T-helper 2 cell treated with Interferon-gamma antibody and Interleukin-4, amounts not matched to agents 5 μg/mL and 100 μg/mL, for 36 hours (primary cell): ENCODE data around the gene HAUS3.
A peak's percentile ranks its signal among the peaks of the same experiment; 100 is the strongest.
"Not testable (repeated sequence)": the region's sequence is repeated elsewhere in the genome, so short reads cannot be mapped to it uniquely, and the experiment has no call there.

Experiments
- DNase-seq: peaks from one replicate; pipeline ENCODE4 v3.0.0; 2021; ENCODE audit warnings: low spot score
- H3K27ac Mint-ChIP-seq: one replicate; pipeline ENCODE4 v1.8.0; 2021; ENCODE audit warnings: mild to moderate bottlenecking, mixed read lengths
- H3K27me3 Mint-ChIP-seq: one replicate; pipeline ENCODE4 v1.8.0; 2021; ENCODE audit warnings: low read depth, mixed read lengths
- H3K36me3 Mint-ChIP-seq: one replicate; pipeline ENCODE4 v1.8.0; 2021; ENCODE audit warnings: low read depth, mixed read lengths
- H3K4me1 Mint-ChIP-seq: one replicate; pipeline ENCODE4 v1.8.0; 2021; ENCODE audit warnings: low read depth, mixed read lengths
- H3K4me3 Mint-ChIP-seq: one replicate; pipeline ENCODE4 v1.8.0; 2022; ENCODE audit warnings: mild to moderate bottlenecking, moderate library complexity, mixed read lengths
- H3K9me3 Mint-ChIP-seq: one replicate; pipeline ENCODE4 v1.8.0; 2021; ENCODE audit warnings: mixed read lengths

The HAUS3 gene

GRCh38 chr4:2283199-2283711 is 41.3 kb upstream of the HAUS3 start:
- H3K9me3 Mint-ChIP-seq, result no peaks in the 10 kb centered on the region
- H3K27me3 Mint-ChIP-seq, result no peaks in the 10 kb centered on the region
- DNase-seq, result no peak
- H3K27ac Mint-ChIP-seq, result peak overlapping the region; percentile 60
- peak overlapping the region; percentile 42 for H3K4me3 Mint-ChIP-seq
- peaks cover 2% of the 10 kb centered on the region for H3K36me3 Mint-ChIP-seq
- H3K4me1 Mint-ChIP-seq, result peaks cover 29% of the 10 kb centered on the region

DNA sequence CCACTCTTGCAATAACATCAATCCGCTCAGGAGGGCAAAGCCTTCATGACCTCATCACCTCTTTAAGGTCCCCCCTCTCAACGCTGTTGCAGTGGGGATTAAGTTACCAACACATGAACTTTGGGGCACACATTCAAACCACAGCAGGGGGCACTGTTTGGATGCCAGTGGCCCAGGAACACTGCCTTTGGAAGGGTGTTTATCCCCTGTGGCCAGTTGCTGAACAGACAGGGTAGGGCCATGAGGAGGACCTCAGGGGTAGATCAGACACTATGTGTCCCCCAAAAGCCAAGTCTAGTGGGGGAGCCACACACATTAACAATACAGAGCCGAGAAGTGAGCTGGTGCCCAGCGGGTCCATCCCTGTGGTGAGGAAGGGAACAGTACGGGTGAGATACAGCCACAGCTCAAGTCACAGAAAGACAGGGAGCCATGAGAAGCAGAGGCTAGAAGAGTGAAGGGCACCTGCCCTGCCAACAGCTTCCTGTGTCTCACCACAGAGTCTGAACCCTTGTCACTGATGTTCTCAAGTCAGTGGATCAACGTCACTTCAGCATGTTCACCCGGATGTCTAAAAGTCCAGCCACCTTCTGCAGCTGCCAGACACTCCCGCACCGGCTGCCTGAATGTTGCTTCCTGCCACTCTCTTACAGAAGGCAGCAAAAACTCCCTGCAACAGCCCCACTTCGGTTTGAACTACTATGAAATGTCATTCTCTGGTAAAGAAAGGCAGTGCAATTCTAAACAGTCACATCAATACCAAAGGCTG is 39.8 kb upstream of the HAUS3 start:
- Mint-ChIP-seq H3K4me1 (peaks cover 29% of the 10 kb centered on the region), H3K27me3 (no peaks in the 10 kb centered on the region), H3K4me3 (peak overlapping the region; percentile 69), H3K36me3 (peaks cover 2% of the 10 kb centered on the region), H3K9me3 (no peaks in the 10 kb centered on the region), H3K27ac (peak overlapping the region; percentile 83)
- DNase-seq, result peak; percentile 71

GRCh38 chr4:2280531-2281300 is 38.8 kb upstream of the HAUS3 start:
- Mint-ChIP-seq H3K9me3 (no peaks in the 10 kb centered on the region), H3K4me3 (no peak overlapping the region), H3K27ac (peak overlapping the region; percentile 83), H3K36me3 (peaks cover 2% of the 10 kb centered on the region), H3K4me1 (peaks cover 29% of the 10 kb centered on the region), H3K27me3 (no peaks in the 10 kb centered on the region)
- DNase-seq, result no peak

DNA sequence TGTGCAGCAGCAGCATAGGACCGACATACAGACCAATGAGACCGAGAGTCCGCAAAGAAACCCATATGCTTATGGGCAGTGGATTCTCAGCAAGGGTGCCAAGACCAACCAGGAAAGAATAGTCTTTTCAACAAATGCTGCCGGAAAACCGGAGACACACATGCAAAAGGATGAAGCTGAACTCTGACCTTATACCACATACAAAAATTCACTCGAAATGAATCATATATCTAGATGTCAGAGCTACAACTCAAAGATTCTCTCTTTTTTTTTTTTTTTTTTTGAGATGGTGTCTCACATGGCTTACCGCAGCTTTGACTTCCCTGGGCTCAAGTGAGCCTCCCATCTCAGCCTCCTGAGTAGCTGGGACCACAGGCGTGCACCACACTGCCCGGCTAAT is 36.0 kb upstream of the HAUS3 start:
- H3K9me3 Mint-ChIP-seq, result no peaks in the 10 kb centered on the region
- DNase-seq, result no peak
- no peak overlapping the region for H3K4me3 Mint-ChIP-seq
- H3K27ac Mint-ChIP-seq, result no peak overlapping the region
- no peaks in the 10 kb centered on the region for H3K36me3 Mint-ChIP-seq
- H3K27me3 Mint-ChIP-seq, result no peaks in the 10 kb centered on the region
- H3K4me1 Mint-ChIP-seq, result peaks cover 21% of the 10 kb centered on the region

GRCh38 chr4:2276581-2277325 is 34.8 kb upstream of the HAUS3 start:
- Mint-ChIP-seq H3K4me1 (peaks cover 11% of the 10 kb centered on the region), H3K9me3 (no peaks in the 10 kb centered on the region), H3K27me3 (no peaks in the 10 kb centered on the region), H3K36me3 (no peaks in the 10 kb centered on the region), H3K4me3 (no peak overlapping the region), H3K27ac (no peak overlapping the region)
- DNase-seq, result no peak

- Mint-ChIP-seq H3K27me3 (no peaks in the 10 kb centered on the region), H3K9me3 (no peaks in the 10 kb centered on the region), H3K36me3 (no peaks in the 10 kb centered on the region), H3K4me1 (peaks cover 3% of the 10 kb centered on the region), H3K27ac (no peak overlapping the region), H3K4me3 (no peak overlapping the region)
- DNase-seq, result no peak
Measured at GRCh38 chr4:2275546-2276251, 33.8 kb upstream of the HAUS3 start.

- not testable (repeated sequence) for H3K27me3 Mint-ChIP-seq, H3K9me3 Mint-ChIP-seq, H3K27ac Mint-ChIP-seq, H3K4me1 Mint-ChIP-seq, DNase-seq, H3K36me3 Mint-ChIP-seq, H3K4me3 Mint-ChIP-seq
Measured at GRCh38 chr4:2275044-2275397, 33.1 kb upstream of the HAUS3 start.

DNA sequence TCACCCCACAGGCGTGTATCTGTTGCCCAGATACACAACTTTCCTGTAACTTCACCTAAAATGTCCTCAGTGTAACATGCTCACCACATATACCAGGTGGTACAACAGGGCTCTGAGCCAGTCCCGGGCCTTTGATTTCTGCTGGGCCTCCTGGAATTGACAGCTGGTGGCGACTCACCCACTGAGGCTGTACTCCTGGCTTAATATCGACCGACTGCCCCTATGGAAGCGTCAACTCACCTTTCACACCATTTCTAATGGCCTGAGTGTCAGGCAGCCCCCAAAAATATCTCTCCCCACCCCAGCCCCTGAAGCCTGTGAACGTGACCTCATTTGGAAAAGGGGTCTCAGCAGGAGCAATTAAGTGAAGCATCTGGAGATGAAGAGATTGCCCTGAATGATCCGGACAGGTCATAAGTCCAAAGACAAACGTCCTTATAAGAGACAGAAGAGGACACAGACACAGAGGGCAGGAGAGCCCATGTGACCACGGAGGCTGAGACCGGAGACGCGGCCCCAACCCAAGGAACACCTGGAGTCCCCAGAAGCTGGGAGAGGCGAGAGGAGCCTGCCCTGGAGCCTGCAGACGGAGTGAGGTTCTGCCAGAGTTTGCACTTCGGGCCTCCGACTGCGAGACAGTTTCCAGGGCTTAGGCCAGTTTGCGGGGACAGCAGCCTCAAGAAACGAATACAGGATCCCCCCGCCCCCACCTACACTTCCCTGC is 32.6 kb upstream of the HAUS3 start:
- Mint-ChIP-seq H3K4me1 (no peaks in the 10 kb centered on the region), H3K27ac (no peak overlapping the region), H3K4me3 (no peak overlapping the region)

GRCh38 chr4:2273657-2274319 is 31.9 kb upstream of the HAUS3 start:
- no peaks in the 10 kb centered on the region for H3K4me1 Mint-ChIP-seq
- no peaks in the 10 kb centered on the region for H3K27me3 Mint-ChIP-seq
- H3K4me3 Mint-ChIP-seq, result no peak overlapping the region
- no peak overlapping the region for H3K27ac Mint-ChIP-seq
- H3K9me3 Mint-ChIP-seq, result no peaks in the 10 kb centered on the region
- H3K36me3 Mint-ChIP-seq, result no peaks in the 10 kb centered on the region
- no peak for DNase-seq

More for the DNA sequence above, 32.6 kb upstream of the HAUS3 start:
- no peaks in the 10 kb centered on the region for H3K36me3 Mint-ChIP-seq
- H3K9me3 Mint-ChIP-seq, result no peaks in the 10 kb centered on the region
- no peaks in the 10 kb centered on the region for H3K27me3 Mint-ChIP-seq
- no peak for DNase-seq

- Mint-ChIP-seq H3K27ac (no peak overlapping the region), H3K36me3 (no peaks in the 10 kb centered on the region), H3K27me3 (no peaks in the 10 kb centered on the region), H3K4me1 (no peaks in the 10 kb centered on the region), H3K9me3 (no peaks in the 10 kb centered on the region), H3K4me3 (no peak overlapping the region)
- DNase-seq, result no peak
Measured at GRCh38 chr4:2273221-2273620, 31.3 kb upstream of the HAUS3 start.

- Mint-ChIP-seq H3K9me3 (no peaks in the 10 kb centered on the region), H3K4me1 (no peaks in the 10 kb centered on the region), H3K27ac (no peak overlapping the region), H3K4me3 (no peak overlapping the region), H3K27me3 (no peaks in the 10 kb centered on the region), H3K36me3 (no peaks in the 10 kb centered on the region)
- no peak for DNase-seq
Measured at GRCh38 chr4:2272828-2273120, 30.9 kb upstream of the HAUS3 start.

- Mint-ChIP-seq H3K9me3 (no peaks in the 10 kb centered on the region), H3K27ac (no peak overlapping the region), H3K4me3 (no peak overlapping the region), H3K4me1 (no peaks in the 10 kb centered on the region), H3K27me3 (no peaks in the 10 kb centered on the region), H3K36me3 (no peaks in the 10 kb centered on the region)
- no peak for DNase-seq
Measured at GRCh38 chr4:2272026-2272827, 30.3 kb upstream of the HAUS3 start.
